Adrenal gland (tissue), 5 donors: ENCODE results near the gene STXBP1.

Experiments
- CTCF ChIP-seq, 6 experiments: fragments of 450-650 bp in 4 of 6; fragments of 200-600 bp in 2 of 6; sonication (generic) in 1 of 6; IDR thresholded peaks; 1 replicate in 5 of 6; 2 replicates in 1 of 6; pipeline versions ENCODE4 v1.5.1 to v1.8.0; 2016 to 2021; ENCODE audit warnings: antibody characterized with exemption in 6 of 6, mild to moderate bottlenecking in 2 of 6, moderate library complexity in 1 of 6
- POLR2A ChIP-seq, 2 donors: fragments of 450-650 bp; IDR thresholded peaks; one replicate each; pipeline ENCODE4 v1.6.1; 2017; ENCODE audit warnings: antibody characterized with exemption in 2 of 2, mild to moderate bottlenecking in 2 of 2, moderate library complexity in 1 of 2
- donor health status: DM: no; HTN: no; CAD: no.

- no peak for TF ChIP-seq CTCF (IDR thresholded peaks at IDR 0.05)
- TF ChIP-seq POLR2A (IDR thresholded peaks at IDR 0.05) = no peak
Measured at GRCh38 chr9:127650518-127650917, 38.4 kb downstream of the STXBP1 start.
